A549 treated with CORT108297 at 1 μM for 4 hours (cell line): Measurements from ENCODE around the gene GPC6. TPM values are rescaled to one million over a fixed set of nuclear protein-coding genes. Genes with fewer than 3 reads are reported as not detected.

Experiments used
- total RNA-seq: library from RNA; stranded (reverse); fragments of 200-300 nt; extraction: Qiagen RNA extraction; gene quantifications from 5 replicates; pipeline ENCODE4 v1.2.3, GENCODE V29; 2022

GPC6 gene
- total RNA-seq: 3.5 to 6.0 TPM (median 4.9 TPM) in 5 replicates

GRCh38 chr13:93226623-93227279, at the start of gene GPC6:
Gene GPC6 (plus strand): TSS chr13:93226807.

